Astrocyte of the spinal cord (primary cell): ENCODE results near the gene ERI3.

Source experiments
- DNase-seq: peaks from one replicate; pipeline ENCODE4 v3.0.0; 2011; ENCODE audit warnings: low read depth, low spot score
- H3K4me3 ChIP-seq: 2 replicates; pipeline ENCODE4 v1.5.1; 2011; ENCODE audit warnings: low read depth, mild to moderate bottlenecking, low read length, moderate library complexity
- in situ Hi-C: cut with HindIII; loops from 2 replicates; pipeline ENCODE4 v1.10.0; 2017; ENCODE audit warnings: low sequenced_read_pairs
- TF ChIP-seq, protein P1 (sequence below): IDR thresholded peaks from 2 replicates; pipeline ENCODE4 v1.5.1; 2012; ENCODE audit warnings: low read depth, mild to moderate bottlenecking, low read length, inconsistent platforms

ERI3 gene

GRCh38 chr1:44260792-44261170 lies 94.3 kb downstream of the ERI3 start:
- TF ChIP-seq, protein P1, sequence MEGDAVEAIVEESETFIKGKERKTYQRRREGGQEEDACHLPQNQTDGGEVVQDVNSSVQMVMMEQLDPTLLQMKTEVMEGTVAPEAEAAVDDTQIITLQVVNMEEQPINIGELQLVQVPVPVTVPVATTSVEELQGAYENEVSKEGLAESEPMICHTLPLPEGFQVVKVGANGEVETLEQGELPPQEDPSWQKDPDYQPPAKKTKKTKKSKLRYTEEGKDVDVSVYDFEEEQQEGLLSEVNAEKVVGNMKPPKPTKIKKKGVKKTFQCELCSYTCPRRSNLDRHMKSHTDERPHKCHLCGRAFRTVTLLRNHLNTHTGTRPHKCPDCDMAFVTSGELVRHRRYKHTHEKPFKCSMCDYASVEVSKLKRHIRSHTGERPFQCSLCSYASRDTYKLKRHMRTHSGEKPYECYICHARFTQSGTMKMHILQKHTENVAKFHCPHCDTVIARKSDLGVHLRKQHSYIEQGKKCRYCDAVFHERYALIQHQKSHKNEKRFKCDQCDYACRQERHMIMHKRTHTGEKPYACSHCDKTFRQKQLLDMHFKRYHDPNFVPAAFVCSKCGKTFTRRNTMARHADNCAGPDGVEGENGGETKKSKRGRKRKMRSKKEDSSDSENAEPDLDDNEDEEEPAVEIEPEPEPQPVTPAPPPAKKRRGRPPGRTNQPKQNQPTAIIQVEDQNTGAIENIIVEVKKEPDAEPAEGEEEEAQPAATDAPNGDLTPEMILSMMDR: no peak
- DNase-seq: no peak
- in situ Hi-C loops: no loop called here
- no peak overlapping the region for H3K4me3 ChIP-seq

DNA sequence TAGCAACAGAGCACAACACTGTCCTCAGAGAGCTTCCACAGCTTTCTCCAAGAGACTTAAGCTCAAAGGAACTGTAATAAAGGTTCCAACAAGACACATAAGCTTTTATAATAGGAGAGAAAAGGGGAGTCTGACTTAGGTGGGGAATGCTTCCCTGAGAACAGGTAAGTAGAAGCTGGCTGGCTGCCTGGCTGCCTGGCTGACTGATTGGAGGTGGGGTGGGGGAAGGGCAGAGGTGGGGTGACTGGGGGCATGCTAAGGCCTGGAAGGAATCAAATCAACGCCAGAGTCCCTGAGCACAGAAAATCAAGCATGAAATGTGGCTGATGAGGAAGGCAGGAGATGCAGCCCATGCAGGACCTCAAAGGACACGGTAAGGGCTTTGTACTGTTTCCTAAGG lies 96.0 kb downstream of the ERI3 start:
- in situ Hi-C loops: no loop called here
- DNase-seq: no peak
- TF ChIP-seq, protein P1: no peak
- H3K4me3 ChIP-seq: no peak overlapping the region

GRCh38 chr1:44256762-44257554 lies 98.1 kb downstream of the ERI3 start:
- DNase-seq: no peak
- in situ Hi-C loops: no loop called here
- no peak overlapping the region for H3K4me3 ChIP-seq
- TF ChIP-seq, protein P1: no peak

- in situ Hi-C loops: no loop called here
- no peak for DNase-seq
- no peak overlapping the region for H3K4me3 ChIP-seq
- TF ChIP-seq, protein P1: no peak
These were observed 100.6 kb downstream of the ERI3 start for GRCh38 chr1:44254392-44254910.

DNA sequence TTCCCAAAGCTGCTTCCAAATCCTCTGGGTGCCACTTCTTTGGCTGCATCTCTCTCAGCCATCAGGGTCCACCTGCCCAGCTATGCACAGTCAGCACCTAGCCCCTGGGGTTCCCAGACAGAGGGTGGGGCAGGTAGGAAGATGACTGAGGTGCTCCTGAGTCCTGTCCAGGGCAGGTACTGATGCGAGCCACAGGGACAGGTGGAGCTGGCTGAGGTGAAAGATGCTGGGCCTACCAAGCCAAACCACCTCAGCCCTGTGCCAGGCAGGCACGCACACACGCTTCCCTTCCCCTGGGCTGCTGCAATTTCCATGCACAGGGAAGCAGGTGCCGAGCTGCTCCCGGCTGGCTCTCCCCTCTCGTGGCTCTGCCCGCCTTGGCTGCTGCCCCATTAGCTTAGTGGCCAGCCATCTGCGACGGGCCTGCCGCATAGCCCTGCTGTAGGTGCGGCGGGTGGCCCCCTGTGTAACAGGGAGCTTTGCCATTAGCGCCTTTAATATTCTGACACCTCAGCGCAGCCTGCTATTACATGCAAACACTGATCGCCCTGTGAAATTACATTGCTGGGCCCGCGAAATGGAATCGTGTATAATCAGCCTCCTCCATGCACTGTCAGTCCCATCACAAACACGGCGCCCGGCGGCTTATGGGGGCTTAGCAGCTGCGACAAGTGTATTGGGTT lies 102.9 kb downstream of the ERI3 start:
- H3K4me3 ChIP-seq: no peak overlapping the region
- TF ChIP-seq, protein P1: no peak
- DNase-seq: no peak
- in situ Hi-C loops: no loop called here

DNA sequence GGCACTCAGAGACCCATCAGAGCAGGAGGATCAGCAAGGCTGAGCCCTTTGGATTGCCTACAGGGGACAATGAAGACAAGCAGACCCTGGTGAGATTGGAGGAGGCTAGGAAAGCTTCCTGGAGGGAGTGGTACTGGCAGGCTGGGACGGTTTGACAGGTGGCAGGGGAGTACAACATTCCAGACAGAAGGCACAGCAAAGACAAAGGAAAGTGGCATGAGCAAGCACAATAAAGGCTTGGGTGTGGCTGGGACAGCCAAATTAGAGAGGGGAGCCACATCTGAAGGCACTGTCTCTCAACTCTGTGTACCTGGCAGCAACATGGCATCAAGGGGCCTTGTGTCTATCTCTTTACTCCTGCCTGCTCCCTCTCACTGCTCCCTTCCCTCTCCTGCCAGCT lies 103.6 kb downstream of the ERI3 start:
- H3K4me3 ChIP-seq: no peak overlapping the region
- TF ChIP-seq, protein P1: no peak
- DNase-seq: no peak
- in situ Hi-C loops: no loop called here
